ENCODE data around the gene CHMP6.

The CHMP6 gene

DNA sequence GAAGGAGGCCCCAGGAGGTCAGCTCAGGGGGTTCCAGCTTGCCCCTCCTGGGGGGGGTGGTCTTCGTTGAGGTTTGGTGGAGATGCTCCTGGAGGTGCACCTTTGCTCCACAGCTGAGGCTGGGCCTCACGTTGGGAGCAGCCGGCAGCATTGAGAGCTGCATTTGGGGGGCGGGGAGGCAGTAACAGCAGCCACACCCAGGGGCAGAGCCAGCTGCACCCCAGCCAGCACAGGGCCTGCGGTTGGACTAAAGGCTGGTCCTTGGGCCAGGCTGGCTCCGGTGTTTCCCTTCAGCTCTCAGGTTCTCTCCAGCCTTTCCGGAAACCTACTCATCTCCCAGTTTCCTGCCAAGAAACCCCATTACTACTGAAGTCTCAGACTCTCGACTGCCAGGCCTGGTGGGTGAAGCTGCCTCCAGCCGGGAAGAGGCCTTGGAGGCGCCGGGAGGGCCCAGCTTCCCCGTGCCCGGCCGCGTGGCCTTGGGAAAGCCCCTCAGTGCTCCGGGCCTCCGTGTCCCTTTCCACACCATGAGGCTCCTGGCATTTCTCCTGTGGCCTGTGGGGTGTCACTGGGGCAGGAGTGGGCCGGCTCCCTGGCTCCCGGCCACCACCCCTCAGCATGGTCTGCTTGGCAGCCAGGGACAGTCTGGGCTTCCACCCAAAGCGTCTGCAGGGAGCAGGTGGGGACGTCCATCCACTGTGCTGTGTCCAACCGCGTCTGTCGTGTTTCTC, 29.3 kb downstream of the CHMP6 start:
- no peak overlapping the region for H3K4me3 ChIP-seq (ENCODE audit: low read depth, low read length)
- TF ChIP-seq CTCF (IDR thresholded peaks at IDR 0.05; ENCODE audit: low read depth, low read length), result no peak

DNA sequence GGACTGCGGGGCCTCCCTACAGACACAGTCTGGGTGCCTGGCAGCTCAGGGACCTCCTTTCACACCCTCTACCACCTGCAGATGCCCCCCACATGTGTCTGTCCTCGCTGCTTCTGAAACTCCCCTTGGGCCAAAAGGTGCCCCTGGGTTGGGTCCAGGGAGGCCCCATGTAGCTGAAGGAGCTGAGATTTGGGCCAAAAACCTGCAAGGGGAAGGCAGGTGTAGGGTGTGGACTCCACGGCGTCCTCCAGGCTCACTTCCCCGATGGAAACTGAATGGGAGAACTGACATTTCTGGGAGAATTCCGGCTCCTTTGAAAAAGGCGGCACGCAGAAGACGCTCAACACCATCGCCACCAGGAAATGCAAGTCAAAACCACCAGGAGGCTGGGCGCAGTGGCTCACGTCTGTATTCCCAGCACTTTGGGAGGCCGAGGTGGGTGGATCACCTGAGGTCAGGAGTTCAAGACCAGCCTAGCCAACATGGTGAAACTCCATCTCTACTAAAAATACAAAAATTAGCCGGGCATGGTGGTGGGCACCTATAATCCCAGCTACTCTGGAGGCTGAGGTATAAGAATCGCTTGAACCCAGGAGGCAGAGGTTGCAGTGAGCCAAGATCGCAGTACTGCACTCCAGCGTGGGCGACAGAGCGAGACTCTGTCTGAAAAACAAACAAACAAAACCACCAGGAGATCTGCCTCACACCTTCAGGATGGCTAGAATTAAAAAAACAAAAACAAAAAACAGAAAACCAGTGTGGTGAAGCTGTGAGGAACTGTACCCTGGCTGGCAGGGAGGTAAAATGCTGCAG, 30.1 kb downstream of the CHMP6 start:
- no peak for TF ChIP-seq CTCF (IDR thresholded peaks at IDR 0.05; ENCODE audit: low read depth, low read length)
- H3K4me3 ChIP-seq (ENCODE audit: low read depth, low read length), result no peak overlapping the region

DNA sequence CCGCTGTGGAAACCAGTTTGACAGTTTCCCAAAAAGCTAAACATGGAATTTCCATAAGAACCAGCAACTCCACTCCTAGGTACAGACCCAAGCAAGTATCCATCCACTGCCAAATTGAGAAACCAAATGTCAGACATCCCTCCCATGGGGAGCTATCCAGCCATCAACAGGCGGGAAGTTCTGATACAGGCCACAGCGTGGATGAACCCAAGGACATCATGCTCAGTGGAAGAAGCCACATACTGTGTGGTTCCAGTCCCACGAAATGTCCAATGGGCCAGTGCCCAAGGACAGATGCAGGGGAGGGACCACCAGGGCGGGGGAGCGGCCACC, 30.7 kb downstream of the CHMP6 start:
- TF ChIP-seq CTCF (IDR thresholded peaks at IDR 0.05; ENCODE audit: low read depth, low read length), result no peak

GRCh38 chr17:81025065-81025740, 33.6 kb downstream of the CHMP6 start:
- TF ChIP-seq CTCF (IDR thresholded peaks at IDR 0.05; ENCODE audit: low read depth, low read length), result no peak

More for the DNA sequence above, 30.7 kb downstream of the CHMP6 start:
- H3K4me3 ChIP-seq (ENCODE audit: low read depth, low read length), result no peak overlapping the region

DNA sequence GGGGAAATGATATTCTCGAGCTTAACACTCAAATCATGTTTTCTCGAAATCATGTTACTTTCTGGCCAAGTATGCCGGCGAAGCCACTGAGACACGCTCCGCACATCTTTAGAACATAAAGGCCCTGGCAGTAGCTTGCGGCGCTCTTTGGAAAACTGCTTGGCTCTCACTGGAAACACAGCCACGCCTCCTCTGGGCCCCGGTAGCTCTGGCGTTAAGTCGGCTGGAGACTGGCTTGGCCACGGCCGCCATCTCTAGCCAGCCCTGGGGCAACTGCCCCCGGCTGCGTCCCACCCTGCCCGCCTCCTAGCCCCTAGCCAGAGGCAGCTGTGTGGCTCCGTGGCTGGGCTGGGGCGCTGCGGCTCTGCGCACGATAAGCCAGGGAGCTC, 34.1 kb downstream of the CHMP6 start:
- no peak for TF ChIP-seq CTCF (IDR thresholded peaks at IDR 0.05; ENCODE audit: low read depth, low read length)
- no peak overlapping the region for H3K4me3 ChIP-seq (ENCODE audit: low read depth, low read length)

More at GRCh38 chr17:81025065-81025740, 33.6 kb downstream of the CHMP6 start:
- no peak overlapping the region for H3K4me3 ChIP-seq (ENCODE audit: low read depth, low read length)

DNA sequence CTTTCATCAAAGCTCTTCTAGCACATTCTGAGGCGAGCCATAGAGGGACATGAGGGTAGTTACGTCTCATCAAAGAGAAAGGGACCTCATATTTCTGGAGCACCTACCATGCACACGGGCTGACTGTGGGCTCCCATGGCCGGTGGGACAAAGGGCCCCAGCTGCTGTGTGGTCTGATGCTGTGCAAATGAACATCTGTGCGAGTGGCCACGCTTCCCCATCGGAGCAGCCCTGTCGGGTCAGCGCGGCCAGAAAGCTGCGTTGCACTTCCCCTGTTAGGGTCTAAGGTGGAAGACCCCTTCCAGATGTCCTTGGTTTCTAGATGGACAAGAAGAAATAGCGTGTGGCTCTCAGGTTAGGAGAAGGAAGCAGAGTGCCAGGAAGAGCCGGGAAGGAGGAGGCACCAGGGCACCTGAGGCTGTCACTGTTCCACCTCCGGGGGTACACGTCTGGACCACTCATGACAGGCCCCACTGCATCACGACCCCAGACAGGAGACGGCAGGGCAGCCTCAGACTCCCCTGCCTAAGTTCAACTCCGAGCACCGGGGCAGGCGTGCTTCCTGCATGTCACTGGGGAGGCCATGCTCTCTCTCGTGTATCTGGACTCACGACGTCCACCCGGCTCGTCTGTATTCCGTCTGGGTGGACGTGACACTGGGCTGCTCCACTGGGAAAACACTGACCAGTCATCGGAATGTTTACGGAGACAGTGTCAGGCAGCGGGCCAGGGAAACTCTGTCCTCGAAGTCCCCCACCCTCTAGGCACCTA, 34.8 kb downstream of the CHMP6 start:
- no peak for TF ChIP-seq CTCF (IDR thresholded peaks at IDR 0.05; ENCODE audit: low read depth, low read length)
- H3K4me3 ChIP-seq (ENCODE audit: low read depth, low read length), result no peak overlapping the region
